Measurements from ENCODE around the gene ADK. TPM values are rescaled to one million over a fixed set of nuclear protein-coding genes. Genes with fewer than 3 reads are reported as not detected.

ADK gene
- total RNA-seq = 10 to 100 TPM; 27.2 to 50.8 (median 40.0) TPM

- intact Hi-C loops (cut with DNase I; ENCODE audit: low total_unique reads) = no loop called here
- TF ChIP-seq POLR2AphosphoS5 (IDR thresholded peaks at IDR 0.05) (peak in 2 of 3 donors; percentile 8 to 18), POLR2A (IDR thresholded peaks at IDR 0.05) (no peak), CTCF (IDR thresholded peaks at IDR 0.05) (peak in 1 of 3 donors; percentile 68)
- Histone ChIP-seq H3K4me3 (peak within 1 kb of the TSS; percentile 70 to 100 (median 91)), H3K27me3 (no peaks in the 10 kb centered on the region), H3K9me3 (no peaks in the 10 kb centered on the region), H3K36me3 (no peaks in the 10 kb centered on the region), H3K27ac (peak within 1 kb of the TSS; percentile 92 to 93), H3K4me1 (peaks cover 4 to 8% of the 10 kb centered on the region in 2 donors)
- peak; percentile 99 for DNase-seq (ENCODE audit: low spot score in 2 of 2)
These were observed at the start of gene ADK for GRCh38 chr10:74150990-74151878. Gene ADK (plus strand): TSS chr10:74151221. CDS start chr10:74151279, 58 bp downstream.

- peaks cover 5% of the 10 kb centered on the region for H3K36me3 ChIP-seq
- H3K9me3 ChIP-seq = no peaks in the 10 kb centered on the region
- intact Hi-C loops (cut with DNase I; ENCODE audit: low total_unique reads) = no loop called here
- no peak overlapping the region for H3K4me3 ChIP-seq
- no peak for DNase-seq (ENCODE audit: low spot score in 2 of 2)
- no peak overlapping the region for H3K27ac ChIP-seq
- H3K4me1 ChIP-seq = no peaks in the 10 kb centered on the region
- TF ChIP-seq POLR2A (IDR thresholded peaks at IDR 0.05) (no peak), CTCF (IDR thresholded peaks at IDR 0.05) (no peak), POLR2AphosphoS5 (IDR thresholded peaks at IDR 0.05) (no peak)
- no peaks in the 10 kb centered on the region for H3K27me3 ChIP-seq
These were observed 47.3 kb upstream of the ADK start for GRCh38 chr10:74103560-74104258.

- TF ChIP-seq POLR2AphosphoS5 (IDR thresholded peaks at IDR 0.05) (no peak), CTCF (IDR thresholded peaks at IDR 0.05) (no peak), POLR2A (IDR thresholded peaks at IDR 0.05) (no peak)
- H3K36me3 ChIP-seq = peaks cover 5% of the 10 kb centered on the region
- intact Hi-C loops (cut with DNase I; ENCODE audit: low total_unique reads) = no loop called here
These were observed 46.5 kb upstream of the ADK start for GRCh38 chr10:74104480-74104879.

GRCh38 chr10:74104996-74105395 is 46.0 kb upstream of the ADK start:
- H3K27ac ChIP-seq = no peak overlapping the region
- intact Hi-C loops (cut with DNase I; ENCODE audit: low total_unique reads) = no loop called here
- H3K4me3 ChIP-seq = no peak overlapping the region
- no peak for TF ChIP-seq POLR2AphosphoS5 (IDR thresholded peaks at IDR 0.05)
- TF ChIP-seq POLR2A (IDR thresholded peaks at IDR 0.05) = no peak
- no peak for TF ChIP-seq CTCF (IDR thresholded peaks at IDR 0.05)
- H3K27me3 ChIP-seq = no peaks in the 10 kb centered on the region
- H3K9me3 ChIP-seq = no peaks in the 10 kb centered on the region
- no peak for DNase-seq (ENCODE audit: low spot score in 2 of 2)
- peaks cover 5% of the 10 kb centered on the region for H3K36me3 ChIP-seq
- H3K4me1 ChIP-seq = no peaks in the 10 kb centered on the region

More at GRCh38 chr10:74104480-74104879, 46.5 kb upstream of the ADK start:
- no peak overlapping the region for H3K4me3 ChIP-seq
- no peaks in the 10 kb centered on the region for H3K4me1 ChIP-seq
- DNase-seq (ENCODE audit: low spot score in 2 of 2) = no peak
- H3K9me3 ChIP-seq = no peaks in the 10 kb centered on the region
- no peak overlapping the region for H3K27ac ChIP-seq
- no peaks in the 10 kb centered on the region for H3K27me3 ChIP-seq

GRCh38 chr10:74107391-74107790 is 43.6 kb upstream of the ADK start:
- intact Hi-C loops (cut with DNase I; ENCODE audit: low total_unique reads) = no loop called here
- no peaks in the 10 kb centered on the region for H3K9me3 ChIP-seq
- no peak for DNase-seq (ENCODE audit: low spot score in 2 of 2)
- TF ChIP-seq CTCF (IDR thresholded peaks at IDR 0.05) (no peak), POLR2AphosphoS5 (IDR thresholded peaks at IDR 0.05) (no peak), POLR2A (IDR thresholded peaks at IDR 0.05) (no peak)
- H3K4me1 ChIP-seq = no peaks in the 10 kb centered on the region
- H3K27ac ChIP-seq = no peak overlapping the region
- H3K27me3 ChIP-seq = no peaks in the 10 kb centered on the region
- H3K4me3 ChIP-seq = no peak overlapping the region
- H3K36me3 ChIP-seq = peaks cover 5% of the 10 kb centered on the region

All from breast epithelium (tissue), 4 donors.